ENCODE data around the gene DOK3. TPM values are rescaled to one million over a fixed set of nuclear protein-coding genes. Genes with fewer than 3 reads are reported as not detected.

The DOK3 gene
- total RNA-seq, 3 donors from 2014 or later = 3.7 to 10.3 (median 8.4) TPM

DNA sequence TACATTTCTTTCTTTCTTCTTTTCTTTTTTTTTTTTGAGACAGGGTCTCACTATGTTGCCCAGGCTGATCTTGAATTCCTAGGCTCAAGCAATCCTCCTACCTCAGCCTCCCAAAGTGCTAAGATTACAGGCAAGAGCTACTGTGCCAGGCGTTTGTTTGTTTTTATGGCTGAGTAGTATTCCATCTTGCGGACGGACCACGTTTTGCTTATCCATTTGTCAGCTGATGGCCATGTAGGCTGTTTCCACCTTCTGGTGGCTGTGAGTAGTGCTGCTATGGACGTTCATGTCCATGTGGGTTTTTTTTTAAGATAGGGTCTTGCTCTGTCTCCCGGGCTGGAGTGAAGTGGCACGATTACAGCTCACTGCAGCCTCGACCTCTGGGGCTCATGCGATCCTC lies 2.5 kb downstream of the DOK3 start:
- intact Hi-C loops (cut with DNase I, micrococcal nuclease) = no loop called here

DNA sequence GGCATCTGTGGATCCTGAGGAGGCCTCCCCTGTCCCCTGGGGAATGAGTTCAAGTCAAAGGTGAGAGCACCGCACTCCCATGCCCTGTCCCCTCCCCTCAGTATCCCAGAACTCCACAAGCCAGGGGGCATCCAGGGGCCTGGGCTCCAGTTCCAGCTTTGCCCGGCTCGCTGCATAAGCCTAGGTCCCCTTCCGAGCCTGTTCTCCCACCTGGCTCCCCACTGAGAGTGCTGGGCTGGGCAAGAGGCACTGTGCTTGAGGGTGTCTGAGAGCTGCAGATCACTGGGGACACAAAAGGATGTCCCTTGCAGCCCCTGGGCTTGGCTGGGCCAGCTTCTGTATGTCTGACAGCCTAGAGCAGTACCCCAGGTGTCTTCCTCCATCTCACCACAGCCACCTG lies 4.6 kb downstream of the DOK3 start:
- ATAC-seq (no peak), DNase-seq (no peak)
- no peaks in the 10 kb centered on the region for H3K4me1 ChIP-seq (ENCODE audit: low read depth)
- no peaks in the 10 kb centered on the region for H3K9me3 ChIP-seq
- no peaks in the 10 kb centered on the region for H3K36me3 ChIP-seq (ENCODE audit: low read depth)
- TF ChIP-seq, protein P1, sequence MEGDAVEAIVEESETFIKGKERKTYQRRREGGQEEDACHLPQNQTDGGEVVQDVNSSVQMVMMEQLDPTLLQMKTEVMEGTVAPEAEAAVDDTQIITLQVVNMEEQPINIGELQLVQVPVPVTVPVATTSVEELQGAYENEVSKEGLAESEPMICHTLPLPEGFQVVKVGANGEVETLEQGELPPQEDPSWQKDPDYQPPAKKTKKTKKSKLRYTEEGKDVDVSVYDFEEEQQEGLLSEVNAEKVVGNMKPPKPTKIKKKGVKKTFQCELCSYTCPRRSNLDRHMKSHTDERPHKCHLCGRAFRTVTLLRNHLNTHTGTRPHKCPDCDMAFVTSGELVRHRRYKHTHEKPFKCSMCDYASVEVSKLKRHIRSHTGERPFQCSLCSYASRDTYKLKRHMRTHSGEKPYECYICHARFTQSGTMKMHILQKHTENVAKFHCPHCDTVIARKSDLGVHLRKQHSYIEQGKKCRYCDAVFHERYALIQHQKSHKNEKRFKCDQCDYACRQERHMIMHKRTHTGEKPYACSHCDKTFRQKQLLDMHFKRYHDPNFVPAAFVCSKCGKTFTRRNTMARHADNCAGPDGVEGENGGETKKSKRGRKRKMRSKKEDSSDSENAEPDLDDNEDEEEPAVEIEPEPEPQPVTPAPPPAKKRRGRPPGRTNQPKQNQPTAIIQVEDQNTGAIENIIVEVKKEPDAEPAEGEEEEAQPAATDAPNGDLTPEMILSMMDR (IDR thresholded peaks at IDR 0.05) = no peak
- no peak overlapping the region for H3K4me3 ChIP-seq
- intact Hi-C loops (cut with DNase I, micrococcal nuclease) = no loop called here

More for the DNA sequence above, 2.5 kb downstream of the DOK3 start:
- TF ChIP-seq, protein P1 (IDR thresholded peaks at IDR 0.05) = no peak
- no peak overlapping the region for H3K4me3 ChIP-seq
- no peak for ATAC-seq
- no peaks in the 10 kb centered on the region for H3K9me3 ChIP-seq
- no peaks in the 10 kb centered on the region for H3K36me3 ChIP-seq (ENCODE audit: low read depth)
- DNase-seq = no peak
- H3K4me1 ChIP-seq (ENCODE audit: low read depth) = no peaks in the 10 kb centered on the region

DNA sequence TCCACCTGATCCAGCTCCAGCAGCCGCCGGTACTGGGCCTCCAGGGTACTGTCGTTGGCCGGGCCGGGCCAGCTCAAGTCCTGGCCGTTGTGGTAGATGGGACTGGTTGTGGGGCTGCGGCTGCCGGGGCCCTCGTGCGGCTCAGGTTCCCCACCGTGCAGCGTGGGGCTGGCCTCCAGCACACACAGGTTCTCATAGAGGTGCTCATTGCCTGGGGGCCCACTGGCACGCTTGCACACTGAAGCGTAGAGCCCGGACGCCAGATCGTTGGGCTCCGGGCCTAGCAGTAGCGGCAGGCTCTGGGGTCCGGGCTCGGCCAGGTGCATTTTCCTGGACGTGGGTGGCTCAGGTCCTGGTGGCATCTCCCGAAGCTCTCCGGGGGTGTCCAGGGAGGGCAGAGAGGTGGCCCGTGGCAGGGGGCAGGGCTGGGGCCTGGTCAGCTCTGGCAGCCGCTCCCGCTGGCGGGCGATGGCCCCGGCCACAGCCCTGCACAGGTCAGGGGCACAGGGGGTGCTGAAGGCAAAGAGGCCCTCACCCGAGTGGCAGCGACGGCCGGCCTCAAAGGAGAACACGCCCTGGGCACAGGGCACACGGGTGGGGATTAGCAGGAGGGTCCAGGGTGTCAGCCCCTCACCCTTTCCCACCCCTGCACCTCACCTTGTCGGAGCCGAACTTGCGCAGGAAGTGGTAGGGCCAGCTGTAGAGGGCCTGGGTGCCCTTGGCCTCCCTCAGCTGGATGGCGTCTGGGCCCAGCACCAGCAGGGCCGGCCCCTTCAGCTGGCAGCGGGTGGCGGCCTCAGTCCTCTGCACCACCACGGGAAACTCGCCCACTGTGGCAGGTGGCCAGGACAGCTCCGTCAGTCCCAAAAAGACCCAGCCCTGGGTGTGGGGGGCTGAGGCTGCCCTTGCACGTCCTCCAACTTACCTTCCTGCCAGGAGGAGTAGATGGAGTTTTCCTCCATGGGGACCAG lies 5.3 kb downstream of the DOK3 start:
- TF ChIP-seq, protein P1 (IDR thresholded peaks at IDR 0.05) = no peak
- Histone ChIP-seq H3K36me3 (ENCODE audit: low read depth) (no peaks in the 10 kb centered on the region), H3K9me3 (no peaks in the 10 kb centered on the region), H3K4me3 (no peak overlapping the region), H3K4me1 (ENCODE audit: low read depth) (no peaks in the 10 kb centered on the region)
- DNase-seq = no peak
- no peak for ATAC-seq
- intact Hi-C loops (cut with DNase I, micrococcal nuclease) = loop anchor here in 1 of 2 donors (5.0 kb wide), 1 partner anchor 112 kb away; no protein-coding TSS in a partner anchor

GRCh38 chr5:177503351-177504085 lies 6.1 kb downstream of the DOK3 start:
- intact Hi-C loops (cut with DNase I, micrococcal nuclease) = loop anchor here in 1 of 2 donors (5.0 kb wide), 1 partner anchor 111 kb away; no protein-coding TSS in a partner anchor

DNA sequence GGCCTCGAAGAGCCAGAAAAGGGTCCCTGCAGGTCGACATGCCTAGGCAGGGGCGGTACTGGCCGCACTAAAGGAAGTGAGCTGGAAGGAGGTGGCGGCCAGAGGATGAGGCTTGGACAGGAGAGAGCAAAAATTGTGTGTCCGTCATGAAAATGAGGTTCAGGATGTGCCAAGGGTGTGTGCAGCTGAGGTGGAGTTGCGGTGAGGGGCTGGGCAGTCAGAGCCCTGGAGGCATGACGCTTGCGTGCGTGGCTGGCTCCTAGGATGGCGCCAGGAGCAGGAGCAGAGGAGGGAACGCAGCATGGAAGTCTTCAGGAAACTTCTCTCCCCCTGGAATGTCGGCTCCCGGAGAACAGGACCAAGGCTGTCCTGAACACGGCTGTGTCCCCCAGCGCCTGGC lies 6.7 kb downstream of the DOK3 start:
- TF ChIP-seq, protein P1 (IDR thresholded peaks at IDR 0.05) = no peak
- ATAC-seq (no peak), DNase-seq (no peak)
- no peaks in the 10 kb centered on the region for H3K36me3 ChIP-seq (ENCODE audit: low read depth)
- intact Hi-C loops (cut with DNase I, micrococcal nuclease) = loop anchor here in 1 of 2 donors (5.0 kb wide), 1 partner anchor 111 kb away; no protein-coding TSS in a partner anchor
- H3K4me3 ChIP-seq = no peak overlapping the region
- H3K9me3 ChIP-seq = no peaks in the 10 kb centered on the region
- H3K4me1 ChIP-seq (ENCODE audit: low read depth) = peaks cover 6% of the 10 kb centered on the region

More at GRCh38 chr5:177503351-177504085, 6.1 kb downstream of the DOK3 start:
- Histone ChIP-seq H3K4me1 (ENCODE audit: low read depth) (peaks cover under 1% of the 10 kb centered on the region), H3K4me3 (no peak overlapping the region), H3K36me3 (ENCODE audit: low read depth) (no peaks in the 10 kb centered on the region), H3K9me3 (no peaks in the 10 kb centered on the region)
- TF ChIP-seq, protein P1 (IDR thresholded peaks at IDR 0.05) = no peak
- DNase-seq (no peak), ATAC-seq (no peak)
